ENCODE measurements around the gene LRCH4. TPM values are rescaled to one million over a fixed set of nuclear protein-coding genes. Genes with fewer than 3 reads are reported as not detected.

Gene LRCH4
- total RNA-seq, 1 experiment from 2014 or later, result 66.4 TPM

DNA sequence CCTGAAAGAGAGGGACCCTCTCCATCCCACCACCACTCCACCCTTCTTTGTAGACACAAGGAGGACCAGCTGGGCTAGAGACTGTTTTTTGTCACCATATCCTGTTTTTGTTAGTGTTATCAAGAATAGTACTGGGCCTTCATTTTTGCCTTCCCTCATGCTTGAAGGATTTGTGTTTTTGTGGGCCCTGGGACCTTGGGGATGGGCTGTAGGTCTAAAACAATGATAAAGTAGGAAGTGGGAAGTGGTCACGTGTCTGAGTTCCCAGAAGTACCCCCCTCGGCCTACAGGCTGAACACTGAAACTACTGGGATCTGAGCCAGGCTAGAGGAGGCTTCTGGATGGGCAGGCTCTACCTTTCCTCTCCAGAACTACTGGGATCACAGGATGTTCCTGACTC lies 38.1 kb downstream of the LRCH4 start:
- H3K27me3 ChIP-seq (ENCODE audit: control insufficient read depth, insufficient read depth, low read length), result no peaks in the 10 kb centered on the region
- peaks cover 49% of the 10 kb centered on the region for H3K4me1 ChIP-seq (ENCODE audit: control insufficient read depth, insufficient read depth, low read length)
- POLR2A ChIA-PET, result no interaction called here
- TF ChIP-seq, protein P1, sequence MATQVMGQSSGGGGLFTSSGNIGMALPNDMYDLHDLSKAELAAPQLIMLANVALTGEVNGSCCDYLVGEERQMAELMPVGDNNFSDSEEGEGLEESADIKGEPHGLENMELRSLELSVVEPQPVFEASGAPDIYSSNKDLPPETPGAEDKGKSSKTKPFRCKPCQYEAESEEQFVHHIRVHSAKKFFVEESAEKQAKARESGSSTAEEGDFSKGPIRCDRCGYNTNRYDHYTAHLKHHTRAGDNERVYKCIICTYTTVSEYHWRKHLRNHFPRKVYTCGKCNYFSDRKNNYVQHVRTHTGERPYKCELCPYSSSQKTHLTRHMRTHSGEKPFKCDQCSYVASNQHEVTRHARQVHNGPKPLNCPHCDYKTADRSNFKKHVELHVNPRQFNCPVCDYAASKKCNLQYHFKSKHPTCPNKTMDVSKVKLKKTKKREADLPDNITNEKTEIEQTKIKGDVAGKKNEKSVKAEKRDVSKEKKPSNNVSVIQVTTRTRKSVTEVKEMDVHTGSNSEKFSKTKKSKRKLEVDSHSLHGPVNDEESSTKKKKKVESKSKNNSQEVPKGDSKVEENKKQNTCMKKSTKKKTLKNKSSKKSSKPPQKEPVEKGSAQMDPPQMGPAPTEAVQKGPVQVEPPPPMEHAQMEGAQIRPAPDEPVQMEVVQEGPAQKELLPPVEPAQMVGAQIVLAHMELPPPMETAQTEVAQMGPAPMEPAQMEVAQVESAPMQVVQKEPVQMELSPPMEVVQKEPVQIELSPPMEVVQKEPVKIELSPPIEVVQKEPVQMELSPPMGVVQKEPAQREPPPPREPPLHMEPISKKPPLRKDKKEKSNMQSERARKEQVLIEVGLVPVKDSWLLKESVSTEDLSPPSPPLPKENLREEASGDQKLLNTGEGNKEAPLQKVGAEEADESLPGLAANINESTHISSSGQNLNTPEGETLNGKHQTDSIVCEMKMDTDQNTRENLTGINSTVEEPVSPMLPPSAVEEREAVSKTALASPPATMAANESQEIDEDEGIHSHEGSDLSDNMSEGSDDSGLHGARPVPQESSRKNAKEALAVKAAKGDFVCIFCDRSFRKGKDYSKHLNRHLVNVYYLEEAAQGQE (IDR thresholded peaks at IDR 0.05; ENCODE audit: insufficient read depth in 1 of 2, low read depth in 2 of 2, low read length in 1 of 2), result no peak
- no peak for TF ChIP-seq CTCF (IDR thresholded peaks at IDR 0.05)
- TF ChIP-seq POLR2AphosphoS5 (IDR thresholded peaks at IDR 0.05; ENCODE audit: low read depth, low read length), result no peak
- TF ChIP-seq SIN3A (IDR thresholded peaks at IDR 0.05; ENCODE audit: borderline replicate concordance, insufficient read depth, low read depth, low read length), result no peak
- no peak for TF ChIP-seq TCF7L2 (IDR thresholded peaks at IDR 0.05; ENCODE audit: low read depth, low read length)
- intact Hi-C loops (cut with micrococcal nuclease; ENCODE audit: unreplicated experiment), result no loop called here
- no peaks in the 10 kb centered on the region for H3K36me3 ChIP-seq (ENCODE audit: control insufficient read depth, insufficient read depth, low read length)
- ATAC-seq (no peak), DNase-seq (ENCODE audit: low read depth, low spot score) (no peak)
- H3K4me3 ChIP-seq (ENCODE audit: low read depth in 2 of 2, low read length in 2 of 2), result no peak overlapping the region
- no peaks in the 10 kb centered on the region for H3K9me3 ChIP-seq (ENCODE audit: control insufficient read depth, insufficient read depth, low read depth, low read length)
- peak overlapping the region; percentile 98 for H3K27ac ChIP-seq (ENCODE audit: low read length)
- in situ Hi-C loops (cut with HindIII; ENCODE audit: low pct_unique_long_range_greater_than_20kb, low sequenced_read_pairs), result no loop called here
- BruUV-seq (replicated peaks), result no TSS peak
- CTCF ChIA-PET, result interaction anchor here (0.7 kb wide), 1 partner anchor 338 kb away, joined by 4 read pairs; no protein-coding TSS in a partner anchor

- POLR2A ChIA-PET, result no interaction called here
- H3K27ac ChIP-seq (ENCODE audit: low read length), result peak overlapping the region; percentile 98
- H3K4me3 ChIP-seq (ENCODE audit: low read depth in 2 of 2, low read length in 2 of 2), result 0 out of 4 replicates have a peak overlapping the region, but pooled peaks of 1 of the 2 experiments have one; percentile 1
- ATAC-seq (no peak), DNase-seq (ENCODE audit: low read depth, low spot score) (no peak)
- BruUV-seq (replicated peaks), result no TSS peak
- no peaks in the 10 kb centered on the region for H3K9me3 ChIP-seq (ENCODE audit: control insufficient read depth, insufficient read depth, low read depth, low read length)
- no peaks in the 10 kb centered on the region for H3K27me3 ChIP-seq (ENCODE audit: control insufficient read depth, insufficient read depth, low read length)
- H3K4me1 ChIP-seq (ENCODE audit: control insufficient read depth, insufficient read depth, low read length), result peaks cover 52% of the 10 kb centered on the region
- H3K36me3 ChIP-seq (ENCODE audit: control insufficient read depth, insufficient read depth, low read length), result no peaks in the 10 kb centered on the region
- in situ Hi-C loops (cut with HindIII; ENCODE audit: low pct_unique_long_range_greater_than_20kb, low sequenced_read_pairs) (no loop called here), intact Hi-C loops (cut with micrococcal nuclease; ENCODE audit: unreplicated experiment) (no loop called here)
- CTCF ChIA-PET, result interaction anchor here (1.4 kb wide), 1 partner anchor 13 kb away, joined by 9 read pairs; no protein-coding TSS in a partner anchor
- no peak for TF ChIP-seq CTCF (IDR thresholded peaks at IDR 0.05)
- no peak for TF ChIP-seq TCF7L2 (IDR thresholded peaks at IDR 0.05; ENCODE audit: low read depth, low read length)
- TF ChIP-seq POLR2AphosphoS5 (IDR thresholded peaks at IDR 0.05; ENCODE audit: low read depth, low read length), result no peak
- TF ChIP-seq, protein P1 (IDR thresholded peaks at IDR 0.05; ENCODE audit: insufficient read depth in 1 of 2, low read depth in 2 of 2, low read length in 1 of 2), result no peak
- no peak for TF ChIP-seq SIN3A (IDR thresholded peaks at IDR 0.05; ENCODE audit: borderline replicate concordance, insufficient read depth, low read depth, low read length)
These were observed 38.8 kb downstream of the LRCH4 start for GRCh38 chr7:100546926-100547800.
